ENCODE results near the gene DISC1.
"Not testable (repeated sequence)": the region's sequence is repeated elsewhere in the genome, so short reads cannot be mapped to it uniquely, and the experiment has no call there.

DNA sequence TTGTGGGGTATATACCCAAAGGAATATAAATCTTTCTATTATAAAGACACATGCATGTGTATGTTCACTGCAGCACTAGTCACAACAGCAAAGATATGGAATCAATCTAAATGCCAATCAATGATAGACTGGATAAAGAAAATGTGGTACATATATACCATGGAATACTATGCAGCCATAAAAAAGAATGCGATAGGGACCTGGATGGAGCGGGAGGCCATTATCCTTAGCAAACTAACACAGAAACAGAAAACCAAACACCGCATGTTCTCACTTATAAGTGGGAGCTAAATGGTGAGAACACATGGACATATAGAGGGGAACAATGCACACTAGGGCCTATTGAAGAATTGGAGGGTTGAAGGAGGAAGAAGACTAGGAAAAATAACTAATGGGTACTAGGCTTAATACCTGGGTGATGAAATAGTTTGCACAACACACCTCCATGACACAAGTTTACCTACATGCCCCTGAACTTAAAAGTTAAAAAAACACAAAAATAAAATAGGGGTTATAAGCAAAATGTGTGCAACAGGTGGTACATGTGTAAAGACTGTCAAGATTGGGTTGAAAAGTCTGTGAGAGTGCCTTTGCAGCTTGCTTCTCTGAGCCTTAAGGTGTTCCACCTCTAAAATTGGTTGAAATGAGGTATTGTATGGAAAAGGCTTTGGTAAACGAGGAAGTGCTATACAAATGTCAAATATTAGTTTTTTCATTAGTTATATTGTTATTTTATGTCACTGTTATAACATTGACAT lies 43.5 kb downstream of the DISC1 start:
- TF ChIP-seq, protein P1, sequence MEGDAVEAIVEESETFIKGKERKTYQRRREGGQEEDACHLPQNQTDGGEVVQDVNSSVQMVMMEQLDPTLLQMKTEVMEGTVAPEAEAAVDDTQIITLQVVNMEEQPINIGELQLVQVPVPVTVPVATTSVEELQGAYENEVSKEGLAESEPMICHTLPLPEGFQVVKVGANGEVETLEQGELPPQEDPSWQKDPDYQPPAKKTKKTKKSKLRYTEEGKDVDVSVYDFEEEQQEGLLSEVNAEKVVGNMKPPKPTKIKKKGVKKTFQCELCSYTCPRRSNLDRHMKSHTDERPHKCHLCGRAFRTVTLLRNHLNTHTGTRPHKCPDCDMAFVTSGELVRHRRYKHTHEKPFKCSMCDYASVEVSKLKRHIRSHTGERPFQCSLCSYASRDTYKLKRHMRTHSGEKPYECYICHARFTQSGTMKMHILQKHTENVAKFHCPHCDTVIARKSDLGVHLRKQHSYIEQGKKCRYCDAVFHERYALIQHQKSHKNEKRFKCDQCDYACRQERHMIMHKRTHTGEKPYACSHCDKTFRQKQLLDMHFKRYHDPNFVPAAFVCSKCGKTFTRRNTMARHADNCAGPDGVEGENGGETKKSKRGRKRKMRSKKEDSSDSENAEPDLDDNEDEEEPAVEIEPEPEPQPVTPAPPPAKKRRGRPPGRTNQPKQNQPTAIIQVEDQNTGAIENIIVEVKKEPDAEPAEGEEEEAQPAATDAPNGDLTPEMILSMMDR (IDR thresholded peaks at IDR 0.05) = not testable (repeated sequence)
- not testable (repeated sequence) for TF ChIP-seq POLR2AphosphoS5 (IDR thresholded peaks at IDR 0.05)
